H1 (cell line): ENCODE measurements around the gene FGD5. TPM values are rescaled to one million over a fixed set of nuclear protein-coding genes. Genes with fewer than 3 reads are reported as not detected.

ENCODE experiments used
- CTCF ChIA-PET: fragments of 300-600 bp; sonication (Branson Sonifier 250); formaldehyde crosslinking; loops from one replicate; lab custom pipeline; 2021; ENCODE audit not compliant: partially characterized antibody; lab: Charles Lee
- POLR2A ChIA-PET: fragments of 300-600 bp; sonication (Branson Sonifier 250); formaldehyde crosslinking; loops from one replicate; lab custom pipeline; 2021; ENCODE audit warnings: inconsistent platforms; ENCODE audit not compliant: partially characterized antibody; lab: Charles Lee
- DNase-seq, 2 experiments: peaks; one replicate each; pipeline versions ENCODE4 v3.0.0 to v3.0.0-alpha.2; 2010 to 2022; ENCODE audit warnings: low spot score in 2 of 2, low read depth in 1 of 2, mixed read lengths in 1 of 2
- FAIRE-seq: peaks from 2 replicates; lab custom pipeline; 2011; peaks lifted over from hg19 to GRCh38; lab: Jason Lieb, UNC
- H2AFZ ChIP-seq: 2 replicates; pipeline ENCODE4 v1.8.1; 2012; ENCODE audit warnings: low read length, inconsistent platforms
- H2AK5ac ChIP-seq: 2 replicates; pipeline ENCODE4 v1.6.1; 2013; ENCODE audit warnings: low read depth, low read length
- H2BK120ac ChIP-seq: replicated peaks from 2 replicates; pipeline ENCODE3; 2013; ENCODE audit warnings: low read depth, low read length, inconsistent platforms
- H2BK12ac ChIP-seq: 2 replicates; pipeline ENCODE4 v1.6.1; 2013; ENCODE audit warnings: low read depth, low read length
- H2BK15ac ChIP-seq: 2 replicates; pipeline ENCODE4 v1.6.1; 2013; ENCODE audit warnings: low read length
- H2BK20ac ChIP-seq: 2 replicates; pipeline ENCODE4 v1.6.1; 2013; ENCODE audit warnings: low read length
- H2BK5ac ChIP-seq: 2 replicates; pipeline ENCODE4 v1.6.1; 2013; ENCODE audit warnings: low read depth, low read length
- H3K14ac ChIP-seq: 2 replicates; pipeline ENCODE4 v1.6.1; 2013; ENCODE audit warnings: inconsistent platforms; ENCODE audit not compliant: insufficient read length
- H3K18ac ChIP-seq: 2 replicates; pipeline ENCODE4 v1.6.1; 2013; ENCODE audit warnings: low read length; ENCODE audit errors: extremely low read depth
- H3K23ac ChIP-seq: 2 replicates; pipeline ENCODE4 v1.6.1; 2013; ENCODE audit warnings: inconsistent platforms; ENCODE audit not compliant: insufficient read length
- H3K23me2 ChIP-seq: 2 replicates; pipeline ENCODE4 v1.6.1; 2013; ENCODE audit warnings: low read depth, low read length
- H3K27ac ChIP-seq: 2 replicates; pipeline ENCODE4 v1.6.1; 2011; ENCODE audit warnings: low read depth, low read length, inconsistent platforms
- H3K27me3 ChIP-seq, 4 experiments: replicated peaks in 1 of 4; 1 replicate in 1 of 4; 2 replicates in 3 of 4; pipeline versions ENCODE4 v1.6.1 to v1.8.1; 2011 to 2013; ENCODE audit warnings: low read length in 3 of 4, mild to moderate bottlenecking in 3 of 4, inconsistent platforms in 2 of 4, mixed read lengths in 2 of 4, moderate library complexity in 1 of 4; ENCODE audit not compliant: control insufficient read depth in 3 of 4, insufficient read depth in 3 of 4; ENCODE audit errors: extremely low read depth in 1 of 4
- H3K36me3 ChIP-seq, 4 experiments: 2 replicates each; pipeline versions ENCODE4 v1.6.1 to v1.8.1; 2011 to 2013; ENCODE audit warnings: mild to moderate bottlenecking in 4 of 4, low read length in 3 of 4, moderate library complexity in 2 of 4, control low read depth in 1 of 4, inconsistent platforms in 1 of 4; ENCODE audit not compliant: insufficient read depth in 4 of 4, control insufficient read depth in 2 of 4
- H3K4ac ChIP-seq: replicated peaks from 2 replicates; pipeline ENCODE3; 2013; ENCODE audit warnings: low read length, low read depth, mixed read lengths, inconsistent platforms; ENCODE audit not compliant: insufficient read length
- H3K4me1 ChIP-seq, 4 experiments: replicated peaks in 1 of 4; 1 replicate in 1 of 4; 2 replicates in 3 of 4; pipeline versions ENCODE4 v1.6.1 to v1.8.1; 2011 to 2013; ENCODE audit warnings: low read length in 3 of 4, inconsistent platforms in 2 of 4, mixed read lengths in 1 of 4; ENCODE audit not compliant: insufficient read depth in 4 of 4, control insufficient read depth in 3 of 4
- H3K4me2 ChIP-seq, 2 experiments: 2 replicates each; pipeline versions ENCODE4 v1.6.1 to v1.8.1; 2011 to 2013; ENCODE audit warnings: low read depth in 2 of 2, low read length in 2 of 2, control low read depth in 1 of 2, inconsistent platforms in 1 of 2, mild to moderate bottlenecking in 1 of 2; ENCODE audit not compliant: insufficient read depth in 1 of 2
- H3K4me3 ChIP-seq, 4 experiments: fragments of 200-600, 300-600 bp in 1 of 4; sonication (generic), shearing (Covaris generic), sonication (Bioruptor Twin) in 1 of 4; 2 replicates each; pipeline versions ENCODE4 v1.5.1 to v1.8.1; 2011 to 2016; ENCODE audit warnings: low read length in 4 of 4, low read depth in 3 of 4, control low read depth in 2 of 4, inconsistent platforms in 2 of 4, mild to moderate bottlenecking in 2 of 4, mixed read lengths in 1 of 4, moderate library complexity in 1 of 4; ENCODE audit not compliant: insufficient read depth in 2 of 4; ENCODE audit errors: extremely low read depth in 1 of 4
- H3K56ac ChIP-seq: replicated peaks from 2 replicates; pipeline ENCODE3; 2013; ENCODE audit warnings: low read depth, mild to moderate bottlenecking, mixed read lengths, low read length, inconsistent platforms; ENCODE audit not compliant: insufficient read length
- H3K79me1 ChIP-seq: 2 replicates; pipeline ENCODE4 v1.6.1; 2013; ENCODE audit warnings: low read depth, low read length, control low read depth
- H3K79me2 ChIP-seq, 2 experiments: 2 replicates each; pipeline versions ENCODE4 v1.6.1 to v1.8.1; 2012 to 2013; ENCODE audit warnings: low read length in 2 of 2, mild to moderate bottlenecking in 2 of 2, inconsistent platforms in 1 of 2; ENCODE audit not compliant: insufficient read depth in 2 of 2, control insufficient read depth in 1 of 2
- H3K9ac ChIP-seq, 4 experiments: replicated peaks in 1 of 4; 1 replicate in 1 of 4; 2 replicates in 3 of 4; pipeline versions ENCODE4 v1.6.1 to v1.8.1; 2011 to 2013; ENCODE audit warnings: low read depth in 3 of 4, low read length in 3 of 4, control low read depth in 2 of 4, mild to moderate bottlenecking in 2 of 4, moderate library complexity in 2 of 4, inconsistent platforms in 1 of 4; ENCODE audit errors: extremely low read depth in 1 of 4
- H3K9me3 ChIP-seq, 2 experiments: 2 replicates each; pipeline versions ENCODE4 v1.6.1 to v1.8.1; 2012 to 2013; ENCODE audit warnings: mild to moderate bottlenecking in 2 of 2, moderate library complexity in 2 of 2, control low read depth in 1 of 2, inconsistent platforms in 1 of 2, low read depth in 1 of 2, low read length in 1 of 2, mixed read lengths in 1 of 2; ENCODE audit not compliant: insufficient read depth in 2 of 2
- H4K20me1 ChIP-seq, 2 experiments: replicated peaks in 1 of 2; 2 replicates each; pipeline versions ENCODE3 to v1.8.1; 2011 to 2013; ENCODE audit warnings: inconsistent platforms in 2 of 2, low read length in 2 of 2, mild to moderate bottlenecking in 1 of 2; ENCODE audit not compliant: insufficient read depth in 2 of 2, control insufficient read depth in 1 of 2
- H4K5ac ChIP-seq: 2 replicates; pipeline ENCODE4 v1.6.1; 2013; ENCODE audit warnings: low read length, low read depth, mixed read lengths, inconsistent platforms; ENCODE audit not compliant: insufficient read length
- H4K8ac ChIP-seq: 2 replicates; pipeline ENCODE4 v1.8.0; 2013; ENCODE audit warnings: mild to moderate bottlenecking, moderate library complexity, low read length, inconsistent platforms; ENCODE audit not compliant: insufficient read depth; ENCODE audit errors: extremely low read depth
- H4K91ac ChIP-seq: replicated peaks from 2 replicates; pipeline ENCODE3; 2013; ENCODE audit warnings: low read length, mixed read lengths, inconsistent platforms; ENCODE audit not compliant: insufficient read length
- EP300 ChIP-seq, 2 experiments: IDR thresholded peaks; 1 replicate in 1 of 2; 2 replicates in 1 of 2; pipeline ENCODE4 v1.6.1; 2011 to 2012; ENCODE audit warnings: low read depth in 2 of 2, low read length in 2 of 2, mild to moderate bottlenecking in 2 of 2, borderline replicate concordance in 1 of 2, inconsistent platforms in 1 of 2, moderate library complexity in 1 of 2
- POLR2AphosphoS5 ChIP-seq: IDR thresholded peaks from 2 replicates; pipeline ENCODE4 v1.6.1; 2011; ENCODE audit warnings: low read depth, low read length
- RFX5 ChIP-seq: IDR thresholded peaks from 2 replicates; pipeline ENCODE4 v1.6.1; 2011; ENCODE audit warnings: low read depth, low read length, improper control_type of control experiment, borderline replicate concordance
- SIRT6 ChIP-seq: IDR thresholded peaks from one replicate; pipeline ENCODE4 v1.7.1; 2012; ENCODE audit warnings: low read length, inconsistent platforms
- TAF1 ChIP-seq: IDR thresholded peaks from 2 replicates; pipeline ENCODE4 v1.6.1; 2011; ENCODE audit warnings: mild to moderate bottlenecking, low read depth, low read length
- USF2 ChIP-seq: IDR thresholded peaks from 2 replicates; pipeline ENCODE4 v1.6.1; 2011; ENCODE audit warnings: low read length, improper control_type of control experiment
- WGBS, 2 experiments: shearing (Covaris generic) in 1 of 2; methylation state at CpG; one replicate each; pipeline versions ENCODE4 v1.1.6 to v1.1.7; 2013 to 2015; ENCODE audit warnings: low lambda C conversion rate in 2 of 2, mixed read lengths in 2 of 2, inconsistent platforms in 1 of 2, low coverage in 1 of 2, missing lambda C conversion rate in 1 of 2; ENCODE audit not compliant: insufficient replicate concordance in 2 of 2, insufficient coverage in 1 of 2, insufficient read length in 1 of 2; ENCODE audit errors: extremely low coverage in 1 of 2, missing lambda C conversion rate in 1 of 2; 5-methylcytosine and 5-hydroxymethylcytosine counted together
- polyA plus RNA-seq, 7 experiments: library from polyadenylated mRNA; depleted of rRNA in 3 of 7; stranded (reverse) in 5 of 7; unstranded in 2 of 7; fragments of >200 nt in 5 of 7; fragments of 200-250 nt in 2 of 7; gene quantifications; 1 replicate in 5 of 7; 2 replicates in 1 of 7; 4 replicates in 1 of 7; pipeline versions ENCODE4 v1.2.1 to v1.2.3, GENCODE V29; 2011 to 2013; ENCODE audit warnings: missing spikeins in 2 of 7, mixed read lengths in 2 of 7
- total RNA-seq: library from RNA; stranded (reverse); fragmentation: NEBNext Ultra II Directional; extraction: Animal tissue kit (Norgen Biotek cat#: 25700); gene quantifications from 2 replicates; pipeline ENCODE4 v1.2.1, GENCODE V29; 2021

Gene FGD5
- total and polyA plus RNA-seq, 2 of the 8 experiments (the other 6 are each of a cell fraction or from before 2014, with no cell fraction given): 4.7 to 14.3 TPM

DNA sequence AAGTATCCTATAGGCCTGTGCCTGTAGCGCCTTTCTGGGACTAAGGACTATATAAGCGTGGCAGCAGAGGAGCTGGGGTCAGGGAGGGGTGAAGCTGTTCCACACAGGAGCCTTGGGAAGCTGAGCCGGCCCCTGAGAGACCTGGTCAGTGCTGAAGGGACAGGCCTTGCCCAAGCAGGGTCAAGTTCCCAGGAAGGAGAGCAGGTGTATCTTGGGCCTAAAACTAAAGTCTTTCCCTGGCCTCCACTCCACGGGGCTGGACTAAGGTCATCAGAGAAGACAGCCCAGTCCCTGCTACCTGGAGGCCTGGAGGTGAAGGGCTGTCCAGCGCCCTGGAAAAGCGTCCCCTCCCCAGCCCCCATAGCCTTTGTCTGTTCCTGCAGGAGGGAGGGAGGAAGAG is 104.7 kb downstream of the FGD5 start:
- POLR2A ChIA-PET: interaction anchor here (1.0 kb wide), 1 partner anchor 250 kb away, joined by 3 read pairs; no protein-coding TSS in a partner anchor
- 0 out of 4 replicates have a peak overlapping the region, but pooled peaks of 1 of the 2 experiments have one; percentile 17 for H3K4me2 ChIP-seq

More for the DNA sequence above, 104.7 kb downstream of the FGD5 start:
- Histone ChIP-seq H4K5ac (no peak overlapping the region), H2AFZ (no peak overlapping the region), H3K4me1 (peaks cover 0 to 9% (median 1%) of the 10 kb centered on the region in 4 experiments; a peak in 4 of 7 replicates), H3K23ac (no peak overlapping the region), H3K27ac (no peak overlapping the region), H3K18ac (no peak overlapping the region), H2BK15ac (no peak overlapping the region), H3K79me2 (no peaks in the 10 kb centered on the region), H3K14ac (no peak overlapping the region), H4K8ac (no peak overlapping the region), H3K9ac (no peak overlapping the region), H2AK5ac (no peak overlapping the region), H3K4ac (no peak overlapping the region), H3K4me3 (no peak overlapping the region), H4K20me1 (peaks cover 0 to 2% of the 10 kb centered on the region in 2 experiments), H3K56ac (no peak overlapping the region), H3K36me3 (no peaks in the 10 kb centered on the region), H3K9me3 (no peaks in the 10 kb centered on the region), H3K27me3 (no peaks in the 10 kb centered on the region), H2BK12ac (no peak overlapping the region), H3K23me2 (no peaks in the 10 kb centered on the region), H2BK5ac (no peak overlapping the region), H2BK120ac (no peak overlapping the region), H4K91ac (no peak overlapping the region), H2BK20ac (no peak overlapping the region), H3K79me1 (no peaks in the 10 kb centered on the region)
- FAIRE-seq: no peak
- TF ChIP-seq TAF1: no peak
- no peak for TF ChIP-seq RFX5
- TF ChIP-seq POLR2AphosphoS5: no peak
- TF ChIP-seq USF2: no peak
- no peak for TF ChIP-seq SIRT6
- TF ChIP-seq EP300 (IDR thresholded peaks at IDR 0.05; ENCODE audit: borderline replicate concordance in 1 of 2, low read depth in 2 of 2, low read length in 2 of 2): no peak
- CTCF ChIA-PET: interaction anchor here (0.5 to 21.0 kb wide), 18 partner anchors 12 to 254 kb away, joined by 3 to 337 read pairs (median 6); partner anchors contain the start of gene C3orf20
- WGBS, 2 experiments: 90% methylated on average over 6 of the region's 6 CpGs; no CpG with 5 or more reads in 1 of the 2 experiments
- DNase-seq: no peak
